ENCODE data around the gene VKORC1.
A peak's percentile ranks its signal among the peaks of the same experiment; 100 is the strongest.

Gene VKORC1

GRCh38 chr16:31113121-31114120 lies 18.8 kb upstream of the VKORC1 start:
- Histone ChIP-seq H3K9ac (no peak overlapping the region), H3K36me3 (ENCODE audit: control insufficient read depth, insufficient read depth, low read length) (no peaks in the 10 kb centered on the region), H3K27ac (peak overlapping the region; percentile 42), H3K4me2 (ENCODE audit: low read length) (no peak overlapping the region), H3K4me3 (ENCODE audit: low read depth, low read length) (no peak overlapping the region), H3K4me1 (no peaks in the 10 kb centered on the region), H2AFZ (no peak overlapping the region), H3K27me3 (ENCODE audit: control insufficient read depth, insufficient read depth, low read length) (no peaks in the 10 kb centered on the region), H3K9me3 (ENCODE audit: control insufficient read depth, low read length) (no peaks in the 10 kb centered on the region), H3K79me2 (peaks cover 7% of the 10 kb centered on the region)
- TF ChIP-seq CTCF (IDR thresholded peaks at IDR 0.05) = no peak

DNA sequence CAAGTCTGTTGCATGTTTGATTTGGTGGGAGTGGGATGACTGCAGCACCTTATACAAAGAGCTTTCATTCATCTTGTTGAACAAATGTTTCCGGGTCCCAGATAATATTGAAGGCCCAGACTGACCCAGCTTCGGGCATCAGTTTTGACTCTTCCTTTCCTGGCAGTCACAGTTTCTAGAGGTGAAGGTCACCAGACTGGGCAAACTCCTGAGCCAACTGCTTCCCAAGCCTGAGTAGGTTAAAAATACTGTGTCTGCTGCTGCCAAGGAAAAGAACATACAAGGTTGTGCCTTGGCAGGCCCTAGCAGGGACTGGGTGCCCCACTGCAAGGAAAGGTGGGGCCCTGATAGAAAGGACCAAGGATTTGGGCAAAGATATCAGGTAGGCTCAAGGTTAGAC lies 18.1 kb upstream of the VKORC1 start:
- Histone ChIP-seq H3K27ac (no peak overlapping the region), H3K9ac (no peak overlapping the region), H3K27me3 (ENCODE audit: control insufficient read depth, insufficient read depth, low read length) (no peaks in the 10 kb centered on the region), H3K4me3 (ENCODE audit: low read depth, low read length) (no peak overlapping the region), H3K9me3 (ENCODE audit: control insufficient read depth, low read length) (no peaks in the 10 kb centered on the region), H2AFZ (no peak overlapping the region), H3K79me2 (peaks cover 3% of the 10 kb centered on the region), H3K4me2 (ENCODE audit: low read length) (no peak overlapping the region), H3K4me1 (no peaks in the 10 kb centered on the region), H3K36me3 (ENCODE audit: control insufficient read depth, insufficient read depth, low read length) (no peaks in the 10 kb centered on the region)
- no peak for TF ChIP-seq CTCF (IDR thresholded peaks at IDR 0.05)

GRCh38 chr16:31111881-31112466 lies 17.4 kb upstream of the VKORC1 start:
- H3K27ac ChIP-seq = no peak overlapping the region

GRCh38 chr16:31110106-31111034 lies 15.8 kb upstream of the VKORC1 start:
- Histone ChIP-seq H3K4me1 (peaks cover 3% of the 10 kb centered on the region), H3K4me2 (ENCODE audit: low read length) (no peak overlapping the region), H3K9ac (no peak overlapping the region), H3K79me2 (peaks cover 3% of the 10 kb centered on the region), H3K27ac (no peak overlapping the region), H3K4me3 (ENCODE audit: low read depth, low read length) (no peak overlapping the region), H2AFZ (no peak overlapping the region), H3K9me3 (ENCODE audit: control insufficient read depth, low read length) (no peaks in the 10 kb centered on the region), H3K27me3 (ENCODE audit: control insufficient read depth, insufficient read depth, low read length) (no peaks in the 10 kb centered on the region), H3K36me3 (ENCODE audit: control insufficient read depth, insufficient read depth, low read length) (no peaks in the 10 kb centered on the region)
- TF ChIP-seq CTCF (IDR thresholded peaks at IDR 0.05) = no peak

More at GRCh38 chr16:31111881-31112466, 17.4 kb upstream of the VKORC1 start:
- no peak overlapping the region for H3K4me3 ChIP-seq (ENCODE audit: low read depth, low read length)
- no peak overlapping the region for H2AFZ ChIP-seq
- H3K27me3 ChIP-seq (ENCODE audit: control insufficient read depth, insufficient read depth, low read length) = no peaks in the 10 kb centered on the region
- H3K4me1 ChIP-seq = no peaks in the 10 kb centered on the region
- H3K79me2 ChIP-seq = peaks cover 3% of the 10 kb centered on the region
- TF ChIP-seq CTCF (IDR thresholded peaks at IDR 0.05) = no peak
- no peaks in the 10 kb centered on the region for H3K9me3 ChIP-seq (ENCODE audit: control insufficient read depth, low read length)
- no peaks in the 10 kb centered on the region for H3K36me3 ChIP-seq (ENCODE audit: control insufficient read depth, insufficient read depth, low read length)
- no peak overlapping the region for H3K4me2 ChIP-seq (ENCODE audit: low read length)
- no peak overlapping the region for H3K9ac ChIP-seq
